DND-41 (cell line): ENCODE results near the gene FNDC3B.

ENCODE experiments used
- ATAC-seq: fragments of 200-7000 bp; cut with Tn5 transposase; 3 replicates; pipeline ENCODE4 v1.9.1; 2021; ENCODE audit warnings: low read depth; ENCODE audit not compliant: insufficient read depth
- DNase-seq: peaks from one replicate; pipeline ENCODE4 v3.0.0-alpha.2; 2020
- H2AFZ ChIP-seq: 2 replicates; pipeline ENCODE4 v1.6.0; 2012; ENCODE audit warnings: low read depth, low read length
- H3K27ac ChIP-seq: 2 replicates; pipeline ENCODE4 v1.5.1; 2012; ENCODE audit warnings: low read length, inconsistent platforms
- H3K27me3 ChIP-seq: fragments of 200-600 bp; sonication (generic); 2 replicates; pipeline ENCODE4 v1.6.0; 2012; ENCODE audit warnings: low read length, mild to moderate bottlenecking, inconsistent platforms; ENCODE audit not compliant: insufficient read depth, poor library complexity
- H3K36me3 ChIP-seq: 2 replicates; pipeline ENCODE4 v1.5.1; 2012; ENCODE audit warnings: low read length, inconsistent platforms; ENCODE audit not compliant: insufficient read depth
- H3K4me1 ChIP-seq: 2 replicates; pipeline ENCODE4 v1.5.1; 2012; ENCODE audit warnings: mild to moderate bottlenecking, low read length; ENCODE audit not compliant: insufficient read depth
- H3K4me2 ChIP-seq: 2 replicates; pipeline ENCODE4 v1.6.0; 2012; ENCODE audit warnings: mild to moderate bottlenecking, moderate library complexity, low read length, inconsistent platforms; ENCODE audit not compliant: insufficient read depth
- H3K4me3 ChIP-seq, 2 experiments: fragments of 200-600 bp in 1 of 2; shearing (Covaris generic) in 1 of 2; 2 replicates each; pipeline ENCODE4 v1.5.1; 2012 to 2016; ENCODE audit warnings: inconsistent platforms in 2 of 2, low read length in 2 of 2, mild to moderate bottlenecking in 2 of 2, low read depth in 1 of 2, moderate library complexity in 1 of 2
- H3K79me2 ChIP-seq: 2 replicates; pipeline ENCODE4 v1.6.0; 2012; ENCODE audit warnings: low read length, inconsistent platforms; ENCODE audit not compliant: insufficient read depth
- H3K9ac ChIP-seq: 2 replicates; pipeline ENCODE4 v1.6.0; 2012; ENCODE audit warnings: low read depth, mild to moderate bottlenecking, inconsistent platforms, low read length, moderate library complexity
- H3K9me3 ChIP-seq: 2 replicates; pipeline ENCODE4 v1.5.1; 2012; ENCODE audit warnings: low read length, moderate library complexity, mild to moderate bottlenecking, inconsistent platforms; ENCODE audit not compliant: insufficient read depth, severe bottlenecking
- H4K20me1 ChIP-seq: 2 replicates; pipeline ENCODE4 v1.6.0; 2012; ENCODE audit warnings: low read length; ENCODE audit not compliant: insufficient read depth
- EZH2 ChIP-seq: IDR thresholded peaks from 3 replicates; pipeline ENCODE4 v1.6.1; 2012; ENCODE audit warnings: borderline replicate concordance, low read depth, mild to moderate bottlenecking, moderate library complexity, low read length, inconsistent platforms; ENCODE audit not compliant: severe bottlenecking
- TF ChIP-seq, protein P1 (sequence below): IDR thresholded peaks from 2 replicates; pipeline ENCODE4 v1.5.1; 2012; ENCODE audit warnings: borderline replicate concordance, low read length, moderate library complexity, mild to moderate bottlenecking; ENCODE audit not compliant: poor library complexity, severe bottlenecking; ENCODE audit errors: extremely low read depth

FNDC3B gene

DNA sequence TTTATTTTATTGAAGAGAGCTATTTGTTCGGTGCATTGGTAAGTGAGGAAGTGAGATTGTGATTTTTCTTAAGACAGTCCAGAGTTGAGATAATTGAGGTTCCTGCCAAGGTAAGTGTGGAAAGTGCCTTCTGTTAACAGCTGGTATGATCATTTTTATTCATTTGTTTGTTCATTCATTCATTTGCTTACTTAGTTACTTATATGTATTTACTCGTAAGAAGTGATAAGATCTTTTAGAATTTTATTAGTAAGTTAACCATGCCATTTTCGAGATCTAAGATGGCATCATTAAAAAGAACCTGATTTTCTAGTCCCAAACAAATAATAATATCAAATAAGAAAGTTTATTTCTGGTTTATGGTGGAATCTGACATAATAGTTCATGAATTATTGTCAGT lies 258.9 kb downstream of the FNDC3B start:
- Histone ChIP-seq H3K9me3 (no peaks in the 10 kb centered on the region), H3K9ac (no peak overlapping the region), H3K27ac (no peak overlapping the region), H3K27me3 (no peaks in the 10 kb centered on the region), H3K4me3 (no peak overlapping the region), H3K4me2 (no peak overlapping the region), H2AFZ (no peak overlapping the region), H3K79me2 (no peaks in the 10 kb centered on the region), H3K36me3 (no peaks in the 10 kb centered on the region), H4K20me1 (no peaks in the 10 kb centered on the region), H3K4me1 (no peaks in the 10 kb centered on the region)
- DNase-seq (no peak), ATAC-seq (no peak)
- TF ChIP-seq, protein P1, sequence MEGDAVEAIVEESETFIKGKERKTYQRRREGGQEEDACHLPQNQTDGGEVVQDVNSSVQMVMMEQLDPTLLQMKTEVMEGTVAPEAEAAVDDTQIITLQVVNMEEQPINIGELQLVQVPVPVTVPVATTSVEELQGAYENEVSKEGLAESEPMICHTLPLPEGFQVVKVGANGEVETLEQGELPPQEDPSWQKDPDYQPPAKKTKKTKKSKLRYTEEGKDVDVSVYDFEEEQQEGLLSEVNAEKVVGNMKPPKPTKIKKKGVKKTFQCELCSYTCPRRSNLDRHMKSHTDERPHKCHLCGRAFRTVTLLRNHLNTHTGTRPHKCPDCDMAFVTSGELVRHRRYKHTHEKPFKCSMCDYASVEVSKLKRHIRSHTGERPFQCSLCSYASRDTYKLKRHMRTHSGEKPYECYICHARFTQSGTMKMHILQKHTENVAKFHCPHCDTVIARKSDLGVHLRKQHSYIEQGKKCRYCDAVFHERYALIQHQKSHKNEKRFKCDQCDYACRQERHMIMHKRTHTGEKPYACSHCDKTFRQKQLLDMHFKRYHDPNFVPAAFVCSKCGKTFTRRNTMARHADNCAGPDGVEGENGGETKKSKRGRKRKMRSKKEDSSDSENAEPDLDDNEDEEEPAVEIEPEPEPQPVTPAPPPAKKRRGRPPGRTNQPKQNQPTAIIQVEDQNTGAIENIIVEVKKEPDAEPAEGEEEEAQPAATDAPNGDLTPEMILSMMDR: no peak
- TF ChIP-seq EZH2: no peak

DNA sequence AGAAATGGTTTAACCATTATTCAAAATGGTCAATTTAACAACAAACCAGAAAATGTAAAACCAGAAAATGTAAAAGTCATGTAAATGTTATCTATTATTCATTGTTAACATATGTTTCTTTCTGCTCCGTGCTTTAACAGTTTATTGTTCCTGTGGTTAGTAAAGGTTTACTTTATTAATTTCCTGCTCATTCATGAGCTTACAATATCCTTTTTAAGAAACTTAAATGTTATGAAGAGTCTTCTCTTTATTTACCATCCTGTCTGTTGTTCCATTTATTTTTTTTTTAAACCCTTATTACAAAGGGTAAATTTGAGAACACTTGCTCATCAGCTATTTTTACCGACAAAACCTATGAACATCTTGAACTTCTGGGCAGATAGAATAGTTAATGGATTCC lies 260.8 kb downstream of the FNDC3B start:
- Histone ChIP-seq H4K20me1 (no peaks in the 10 kb centered on the region), H3K27ac (no peak overlapping the region), H3K27me3 (no peaks in the 10 kb centered on the region), H3K4me2 (no peak overlapping the region), H3K9ac (no peak overlapping the region), H3K4me3 (no peak overlapping the region), H3K79me2 (no peaks in the 10 kb centered on the region), H3K4me1 (no peaks in the 10 kb centered on the region), H2AFZ (no peak overlapping the region), H3K9me3 (no peaks in the 10 kb centered on the region), H3K36me3 (no peaks in the 10 kb centered on the region)
- no peak for TF ChIP-seq EZH2
- TF ChIP-seq, protein P1: no peak
- no peak for DNase-seq
- ATAC-seq: no peak

DNA sequence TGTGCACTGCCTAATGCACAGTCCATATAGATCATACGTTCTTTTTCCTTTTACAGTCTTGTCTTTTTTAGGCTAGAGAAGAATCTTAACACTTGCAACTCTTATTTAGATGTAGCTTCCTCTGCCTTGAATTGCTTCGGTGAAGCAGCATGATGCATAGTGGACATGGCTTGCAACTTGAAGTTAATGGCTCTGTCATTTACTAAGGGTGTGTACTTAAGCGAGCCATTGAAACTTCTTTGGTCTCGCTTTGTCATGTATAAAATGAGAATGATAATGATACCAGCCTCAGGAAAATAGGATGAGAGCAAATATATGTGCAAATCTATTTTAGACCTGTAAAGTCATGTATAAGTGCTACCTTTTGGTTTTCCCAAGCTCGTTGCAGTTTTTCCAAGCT lies 261.5 kb downstream of the FNDC3B start:
- H3K9me3 ChIP-seq: no peaks in the 10 kb centered on the region

More for the DNA sequence above, 261.5 kb downstream of the FNDC3B start:
- H3K27me3 ChIP-seq: no peaks in the 10 kb centered on the region
- H3K79me2 ChIP-seq: no peaks in the 10 kb centered on the region
- DNase-seq: no peak
- H3K36me3 ChIP-seq: no peaks in the 10 kb centered on the region
- no peak overlapping the region for H3K4me2 ChIP-seq
- no peak overlapping the region for H3K4me3 ChIP-seq
- no peak overlapping the region for H2AFZ ChIP-seq
- H3K9ac ChIP-seq: no peak overlapping the region
- TF ChIP-seq, protein P1: no peak
- no peak for TF ChIP-seq EZH2
- H4K20me1 ChIP-seq: no peaks in the 10 kb centered on the region
- H3K27ac ChIP-seq: no peak overlapping the region
- no peak for ATAC-seq
- H3K4me1 ChIP-seq: no peaks in the 10 kb centered on the region
